ENCODE measurements around the gene SLC6A5. TPM values are rescaled to one million over a fixed set of nuclear protein-coding genes. Genes with fewer than 3 reads are reported as not detected.

SLC6A5 gene
- total RNA-seq, 1 experiment from 2014 or later, result not detected

- no peak overlapping the region for H3K4me2 ChIP-seq (ENCODE audit: low read length)
- no peaks in the 10 kb centered on the region for H3K79me2 ChIP-seq (ENCODE audit: insufficient read depth, low read length)
- H3K9ac ChIP-seq (ENCODE audit: low read length), result no peak overlapping the region
- H3K36me3 ChIP-seq (ENCODE audit: control insufficient read depth in 1 of 2, insufficient read depth in 2 of 2, low read length in 2 of 2), result no peaks in the 10 kb centered on the region
- H3K27me3 ChIP-seq (ENCODE audit: insufficient read depth, low read length), result peaks cover 7% of the 10 kb centered on the region; the same call in 1 of the 2 replicates
- ChIA-PET RAD21 (ENCODE audit: low non-redundant PET in 1 of 2, low total read pairs in 2 of 2, uncharacterized antibody in 2 of 2, unreplicated experiment in 2 of 2) (no interaction called here), POLR2A (no interaction called here), CTCF (interaction anchor here (1.2 kb wide), 1 partner anchor 544 kb away, joined by 3 read pairs; no protein-coding TSS in a partner anchor)
- peak; percentile 72 for ATAC-seq
- TF ChIP-seq, protein P1, sequence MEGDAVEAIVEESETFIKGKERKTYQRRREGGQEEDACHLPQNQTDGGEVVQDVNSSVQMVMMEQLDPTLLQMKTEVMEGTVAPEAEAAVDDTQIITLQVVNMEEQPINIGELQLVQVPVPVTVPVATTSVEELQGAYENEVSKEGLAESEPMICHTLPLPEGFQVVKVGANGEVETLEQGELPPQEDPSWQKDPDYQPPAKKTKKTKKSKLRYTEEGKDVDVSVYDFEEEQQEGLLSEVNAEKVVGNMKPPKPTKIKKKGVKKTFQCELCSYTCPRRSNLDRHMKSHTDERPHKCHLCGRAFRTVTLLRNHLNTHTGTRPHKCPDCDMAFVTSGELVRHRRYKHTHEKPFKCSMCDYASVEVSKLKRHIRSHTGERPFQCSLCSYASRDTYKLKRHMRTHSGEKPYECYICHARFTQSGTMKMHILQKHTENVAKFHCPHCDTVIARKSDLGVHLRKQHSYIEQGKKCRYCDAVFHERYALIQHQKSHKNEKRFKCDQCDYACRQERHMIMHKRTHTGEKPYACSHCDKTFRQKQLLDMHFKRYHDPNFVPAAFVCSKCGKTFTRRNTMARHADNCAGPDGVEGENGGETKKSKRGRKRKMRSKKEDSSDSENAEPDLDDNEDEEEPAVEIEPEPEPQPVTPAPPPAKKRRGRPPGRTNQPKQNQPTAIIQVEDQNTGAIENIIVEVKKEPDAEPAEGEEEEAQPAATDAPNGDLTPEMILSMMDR (IDR thresholded peaks at IDR 0.05 in 2 of 3, conservative IDR thresholded peaks at IDR 0.05 in 1 of 3; ENCODE audit: borderline replicate concordance in 1 of 3, insufficient read depth in 1 of 3, low read depth in 2 of 3, low read length in 2 of 3), result peak in 2 of 3 experiments; percentile 33; a peak in 2 of 6 replicates
- TF ChIP-seq RAD21 (IDR thresholded peaks at IDR 0.05; ENCODE audit: low read depth), result no peak
- no TSS peak for BruUV-seq (replicated peaks)
- H3K4me1 ChIP-seq (ENCODE audit: control insufficient read depth in 1 of 2, insufficient read depth in 2 of 2, low read length in 2 of 2), result no peaks in the 10 kb centered on the region
- intact Hi-C loops (cut with micrococcal nuclease), result loop anchor here (1.0 kb wide), 2 partner anchors 24 to 544 kb away; no protein-coding TSS in a partner anchor
- H2AFZ ChIP-seq (ENCODE audit: low read depth, low read length, poor library complexity, severe bottlenecking), result no peak overlapping the region
- no peaks in the 10 kb centered on the region for H3K9me3 ChIP-seq (ENCODE audit: control insufficient read depth in 1 of 2, insufficient read depth in 1 of 2, low read depth in 1 of 2, low read length in 2 of 2)
- H4K20me1 ChIP-seq (ENCODE audit: insufficient read depth), result no peaks in the 10 kb centered on the region
- no peak overlapping the region for H3K4me3 ChIP-seq (replicated peaks in 1 of 2; ENCODE audit: low read depth in 1 of 2, low read length in 2 of 2)
- DNase-seq (ENCODE audit: low read depth, low spot score), result peak; percentile 6
- H3K9me2 ChIP-seq (ENCODE audit: insufficient read depth), result no peaks in the 10 kb centered on the region
- no peak overlapping the region for H3K27ac ChIP-seq (ENCODE audit: low read depth, low read length)
Observed at GRCh38 chr11:20672575-20672974, 73.2 kb downstream of the SLC6A5 start.

GRCh38 chr11:20676658-20677057, 77.2 kb downstream of the SLC6A5 start:
- Histone ChIP-seq H3K79me2 (ENCODE audit: insufficient read depth, low read length) (no peaks in the 10 kb centered on the region), H3K27ac (ENCODE audit: low read depth, low read length) (no peak overlapping the region), H3K9me3 (ENCODE audit: control insufficient read depth in 1 of 2, insufficient read depth in 1 of 2, low read depth in 1 of 2, low read length in 2 of 2) (no peaks in the 10 kb centered on the region), H3K9ac (ENCODE audit: low read length) (no peak overlapping the region), H4K20me1 (ENCODE audit: insufficient read depth) (no peaks in the 10 kb centered on the region), H2AFZ (ENCODE audit: low read depth, low read length, poor library complexity, severe bottlenecking) (no peak overlapping the region), H3K4me1 (ENCODE audit: control insufficient read depth in 1 of 2, insufficient read depth in 2 of 2, low read length in 2 of 2) (no peaks in the 10 kb centered on the region), H3K4me2 (ENCODE audit: low read length) (no peak overlapping the region), H3K4me3 (replicated peaks in 1 of 2; ENCODE audit: low read depth in 1 of 2, low read length in 2 of 2) (no peak overlapping the region), H3K36me3 (ENCODE audit: control insufficient read depth in 1 of 2, insufficient read depth in 2 of 2, low read length in 2 of 2) (no peaks in the 10 kb centered on the region), H3K9me2 (ENCODE audit: insufficient read depth) (no peaks in the 10 kb centered on the region), H3K27me3 (ENCODE audit: insufficient read depth, low read length) (peaks cover 11% of the 10 kb centered on the region; the same call in 1 of the 2 replicates)
- ATAC-seq, result no peak
- ChIA-PET POLR2A (no interaction called here), CTCF (no interaction called here), RAD21 (ENCODE audit: low non-redundant PET in 1 of 2, low total read pairs in 2 of 2, uncharacterized antibody in 2 of 2, unreplicated experiment in 2 of 2) (no interaction called here)
- no TSS peak for BruUV-seq (replicated peaks)
- DNase-seq (ENCODE audit: low read depth, low spot score), result no peak
- intact Hi-C loops (cut with micrococcal nuclease), result no loop called here
- TF ChIP-seq FOSL1 (IDR thresholded peaks at IDR 0.05; ENCODE audit: low read depth), result no peak
- no peak for TF ChIP-seq EZH2 (IDR thresholded peaks at IDR 0.05)
- no peak for TF ChIP-seq YY1 (IDR thresholded peaks at IDR 0.05; ENCODE audit: extremely low read depth, insufficient replicate concordance, low read depth, low read length)
- TF ChIP-seq, protein P1 (IDR thresholded peaks at IDR 0.05 in 2 of 3, conservative IDR thresholded peaks at IDR 0.05 in 1 of 3; ENCODE audit: borderline replicate concordance in 1 of 3, insufficient read depth in 1 of 3, low read depth in 2 of 3, low read length in 2 of 3), result no peak
- no peak for TF ChIP-seq SIN3A (IDR thresholded peaks at IDR 0.05; ENCODE audit: low read depth)
- TF ChIP-seq, protein P2, sequence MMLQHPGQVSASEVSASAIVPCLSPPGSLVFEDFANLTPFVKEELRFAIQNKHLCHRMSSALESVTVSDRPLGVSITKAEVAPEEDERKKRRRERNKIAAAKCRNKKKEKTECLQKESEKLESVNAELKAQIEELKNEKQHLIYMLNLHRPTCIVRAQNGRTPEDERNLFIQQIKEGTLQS (IDR thresholded peaks at IDR 0.05), result no peak
- TF ChIP-seq CBX3 (IDR thresholded peaks at IDR 0.05; ENCODE audit: low read depth), result no peak
- no peak for TF ChIP-seq JUND (IDR thresholded peaks at IDR 0.05)
- TF ChIP-seq ZFX (IDR thresholded peaks at IDR 0.05), result no peak
- no peak for TF ChIP-seq POLR2AphosphoS5 (IDR thresholded peaks at IDR 0.05; ENCODE audit: low read depth, low read length)
- no peak for TF ChIP-seq ELF1 (IDR thresholded peaks at IDR 0.05; ENCODE audit: borderline replicate concordance, low read depth)
- TF ChIP-seq RAD21 (IDR thresholded peaks at IDR 0.05; ENCODE audit: low read depth), result no peak
- TF ChIP-seq MAX (IDR thresholded peaks at IDR 0.05), result no peak
- no peak for TF ChIP-seq TCF7L2 (IDR thresholded peaks at IDR 0.05; ENCODE audit: borderline replicate concordance, extremely low read depth, insufficient read depth, insufficient read length)

Measured in HCT116 (cell line).